GM12801 (cell line): ENCODE data around the gene MMP20.

Experiments used
- CTCF ChIP-seq: IDR thresholded peaks from one replicate; pipeline ENCODE4 v1.5.1; 2011; ENCODE audit warnings: control low read depth; ENCODE audit not compliant: insufficient read length; ENCODE audit errors: extremely low read depth

MMP20 gene

GRCh38 chr11:102622258-102622657 is 2.9 kb downstream of the MMP20 start:
- no peak for TF ChIP-seq CTCF

DNA sequence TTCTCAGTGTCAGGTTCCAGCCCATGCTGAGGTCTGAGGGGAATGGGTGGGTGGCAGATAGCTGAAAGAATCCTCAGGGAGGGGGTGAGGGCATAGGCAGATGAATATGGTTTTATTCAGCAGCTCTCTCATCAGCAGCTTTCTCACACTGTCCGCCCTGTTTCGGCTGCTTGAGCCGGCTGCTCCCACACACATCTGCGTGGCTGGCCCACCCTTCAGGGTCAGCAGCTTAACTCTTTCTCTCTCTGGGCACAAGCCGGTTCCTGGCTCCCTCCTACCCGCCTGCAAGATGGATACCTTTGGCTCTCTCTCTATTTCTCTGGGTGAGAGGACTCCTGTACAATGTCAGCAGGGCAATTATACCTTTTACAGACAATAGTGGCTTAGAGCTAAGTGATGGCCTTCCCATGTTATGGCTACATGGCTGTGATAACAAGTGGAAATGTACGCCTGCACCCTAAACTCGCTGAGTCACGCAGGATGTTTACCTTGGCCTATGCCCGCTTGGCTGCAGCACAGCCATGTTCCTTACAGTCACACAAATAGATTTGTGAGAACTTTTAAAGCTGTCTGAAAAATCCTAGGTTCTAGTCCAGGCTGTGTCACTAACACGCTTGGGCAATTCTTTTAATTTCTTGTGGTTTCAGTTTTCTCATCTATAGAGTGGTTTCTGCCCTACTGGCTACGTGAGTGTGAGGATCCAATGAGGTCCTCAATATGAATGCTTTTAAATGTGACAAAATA is 4.1 kb downstream of the MMP20 start:
- no peak for TF ChIP-seq CTCF

GRCh38 chr11:102620179-102620578 is 5.0 kb downstream of the MMP20 start:
- no peak for TF ChIP-seq CTCF

DNA sequence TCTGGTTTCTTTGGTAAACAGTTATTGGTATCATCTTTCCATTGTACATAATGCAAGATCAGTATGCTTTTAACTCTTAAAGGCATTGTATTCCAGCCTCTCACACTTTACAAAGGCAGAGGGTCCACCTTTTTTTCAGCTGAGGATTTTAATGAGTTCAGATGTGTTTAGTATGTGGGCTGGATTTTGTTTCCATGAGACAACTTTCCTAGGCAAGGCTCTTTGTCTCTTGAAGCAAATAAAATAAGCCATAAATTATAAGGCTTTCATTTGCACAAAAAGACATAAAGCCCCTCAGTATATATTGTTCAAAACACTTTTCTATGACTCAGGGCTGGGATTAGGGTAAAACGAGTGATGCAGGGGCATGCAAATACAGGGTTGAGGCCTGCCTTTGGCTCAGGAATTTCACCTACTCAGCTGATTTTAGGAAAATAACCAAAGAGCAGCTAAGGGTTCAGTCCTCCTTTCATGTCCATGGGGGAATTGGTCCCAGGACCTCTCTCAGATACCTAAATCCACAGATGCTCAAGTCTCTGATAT is 7.6 kb downstream of the MMP20 start:
- no peak for TF ChIP-seq CTCF

DNA sequence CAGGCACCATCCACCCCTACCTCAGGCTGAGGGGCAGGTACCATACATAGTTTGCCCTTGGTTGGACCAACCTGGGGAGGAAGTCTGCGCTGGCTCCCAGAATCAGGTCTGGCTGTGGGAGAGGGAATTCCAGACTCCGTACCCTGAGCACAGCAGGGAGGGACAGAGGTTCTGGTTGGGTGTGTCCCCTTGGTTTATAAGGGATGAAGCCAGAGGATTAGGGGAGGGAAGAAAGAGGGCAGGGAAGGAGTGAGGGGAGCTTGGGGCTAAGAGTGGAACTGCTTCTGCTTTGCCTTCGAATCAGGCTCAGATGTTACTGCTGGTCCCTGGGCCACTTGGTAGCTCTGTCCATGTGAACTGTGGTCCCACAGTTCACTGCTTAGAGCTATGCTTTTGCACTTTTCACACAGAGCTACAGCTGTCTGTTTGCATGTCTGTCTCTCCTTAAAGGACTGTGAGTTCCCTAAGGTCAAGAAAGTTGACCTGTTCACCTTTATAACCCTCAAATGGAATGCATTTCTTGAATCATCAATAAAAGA is 9.2 kb downstream of the MMP20 start:
- TF ChIP-seq CTCF, result no peak

- no peak for TF ChIP-seq CTCF
Measured at GRCh38 chr11:102615077-102615893, 9.8 kb downstream of the MMP20 start.

DNA sequence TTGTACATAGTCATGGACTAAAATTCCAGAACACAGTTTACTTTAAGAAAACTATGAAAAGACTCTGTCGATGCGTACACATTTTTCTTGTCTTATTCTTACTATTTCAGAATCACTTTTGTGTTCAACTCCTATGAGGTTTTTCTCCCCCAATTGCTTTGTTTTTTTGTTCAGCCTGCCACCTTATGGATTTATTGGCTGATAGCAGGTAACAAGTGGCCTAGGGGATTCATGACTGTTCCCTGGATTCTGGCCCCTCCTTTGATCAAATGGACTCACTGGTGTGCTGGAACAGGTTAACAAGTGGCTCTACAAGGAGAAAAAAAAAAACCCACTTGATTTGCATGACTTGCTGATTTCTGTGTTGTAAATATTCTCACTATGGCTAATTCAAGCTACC is 10.6 kb downstream of the MMP20 start:
- no peak for TF ChIP-seq CTCF
